GM15510 (cell line): Measurements from ENCODE around the gene CDC42BPG.

Experiments used
- POLR2A ChIP-seq: IDR thresholded peaks from 3 replicates; pipeline ENCODE4 v1.6.1; 2011; ENCODE audit warnings: borderline replicate concordance; ENCODE audit not compliant: insufficient read length; ENCODE audit errors: extremely low read depth

Gene CDC42BPG

GRCh38 chr11:64832467-64833197 is 11.8 kb downstream of the CDC42BPG start:
- TF ChIP-seq POLR2A, result no peak

- no peak for TF ChIP-seq POLR2A
These were observed 13.0 kb downstream of the CDC42BPG start for GRCh38 chr11:64831411-64831891.

GRCh38 chr11:64829536-64830251 is 14.8 kb downstream of the CDC42BPG start:
- no peak for TF ChIP-seq POLR2A

- no peak for TF ChIP-seq POLR2A
These were observed 17.0 kb downstream of the CDC42BPG start for GRCh38 chr11:64827451-64827839.

DNA sequence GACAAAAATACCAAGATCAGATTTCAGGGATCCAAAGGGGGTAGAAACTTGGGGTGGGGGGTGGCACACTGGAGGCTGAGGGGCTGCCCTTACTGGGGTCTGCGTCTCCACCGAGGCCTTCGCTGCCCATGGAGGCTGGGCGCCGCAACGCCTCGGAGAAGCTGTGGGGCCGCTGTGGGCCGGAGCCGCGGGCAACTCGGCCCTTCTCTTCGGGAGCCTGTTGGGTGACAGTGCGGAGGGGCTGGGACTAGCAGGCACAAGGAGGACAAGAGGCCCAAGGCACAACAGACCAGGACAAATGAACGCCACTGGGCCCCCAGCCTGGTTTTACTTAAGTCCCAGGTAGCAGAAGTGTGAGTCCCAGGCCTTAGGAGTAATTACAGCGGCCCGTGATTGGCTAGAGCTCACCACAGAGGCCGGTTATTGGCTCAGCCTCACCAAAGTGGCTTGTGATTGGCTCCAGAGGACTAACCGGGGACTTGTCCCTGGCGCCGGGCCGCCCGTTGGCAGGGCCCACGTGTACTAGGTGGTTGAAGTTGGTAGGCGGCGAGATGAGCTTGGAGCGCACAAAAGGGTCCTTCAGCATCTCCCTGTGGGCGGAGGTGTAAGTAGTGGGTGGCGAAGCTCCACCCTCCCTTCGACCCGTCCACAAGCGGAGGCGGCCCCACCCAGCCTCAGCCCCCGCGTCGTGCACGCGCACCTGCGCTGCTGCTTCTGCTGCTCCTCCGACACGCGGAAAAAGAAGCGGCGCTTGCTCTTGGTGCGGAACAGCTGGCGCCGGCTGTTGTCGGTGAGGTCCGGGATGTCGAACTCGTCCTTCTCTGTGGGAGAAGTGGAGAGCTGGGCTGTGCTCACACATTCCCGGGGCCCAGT is 17.6 kb downstream of the CDC42BPG start:
- no peak for TF ChIP-seq POLR2A

GRCh38 chr11:64826062-64826461 is 18.4 kb downstream of the CDC42BPG start:
- no peak for TF ChIP-seq POLR2A

DNA sequence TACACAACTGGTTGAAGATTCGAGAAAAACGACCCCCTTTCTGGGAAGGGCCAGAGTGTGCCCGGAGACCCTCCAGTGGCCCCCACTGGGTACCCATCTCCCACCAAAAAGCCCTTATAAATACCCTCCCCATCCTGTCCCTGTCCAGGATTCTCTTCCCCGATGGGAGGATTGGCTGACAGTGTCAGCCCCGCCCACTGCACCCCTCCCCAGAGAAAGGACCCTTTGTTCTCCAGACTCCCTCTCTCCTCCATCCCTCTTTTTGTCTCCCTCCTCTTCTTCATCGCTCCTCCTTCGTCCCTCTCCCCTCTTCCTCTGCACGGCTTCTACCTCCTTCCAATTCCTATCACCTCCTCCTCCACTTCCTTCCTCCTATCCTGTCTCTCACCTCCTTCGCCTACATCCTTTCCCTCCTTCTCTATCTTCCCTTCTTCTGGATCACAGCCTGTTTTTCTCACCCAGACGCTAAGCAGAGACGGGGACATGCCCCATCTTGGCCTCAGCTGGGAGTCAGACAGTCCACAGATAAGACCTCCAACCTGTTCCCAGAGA is 20.8 kb downstream of the CDC42BPG start:
- TF ChIP-seq POLR2A, result no peak

DNA sequence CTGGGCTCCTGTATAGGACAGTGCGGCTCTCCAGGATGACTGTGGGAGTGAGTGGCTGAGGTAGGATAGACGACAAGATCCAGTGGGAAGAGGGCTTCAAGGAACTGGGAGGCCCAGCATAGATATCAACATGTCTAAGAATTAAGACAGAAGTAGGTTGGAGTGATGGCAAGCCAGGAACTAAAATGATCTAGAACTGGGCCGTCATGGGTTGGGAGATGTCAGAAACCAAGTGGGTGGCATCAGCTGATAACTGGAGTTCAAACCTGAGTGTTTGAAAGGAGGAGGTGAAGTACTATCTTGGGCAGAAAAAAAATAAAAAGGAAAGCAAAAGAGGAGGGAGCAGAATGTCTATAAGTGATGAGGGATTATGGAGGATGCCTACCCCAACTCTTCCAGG is 27.0 kb downstream of the CDC42BPG start:
- no peak for TF ChIP-seq POLR2A

DNA sequence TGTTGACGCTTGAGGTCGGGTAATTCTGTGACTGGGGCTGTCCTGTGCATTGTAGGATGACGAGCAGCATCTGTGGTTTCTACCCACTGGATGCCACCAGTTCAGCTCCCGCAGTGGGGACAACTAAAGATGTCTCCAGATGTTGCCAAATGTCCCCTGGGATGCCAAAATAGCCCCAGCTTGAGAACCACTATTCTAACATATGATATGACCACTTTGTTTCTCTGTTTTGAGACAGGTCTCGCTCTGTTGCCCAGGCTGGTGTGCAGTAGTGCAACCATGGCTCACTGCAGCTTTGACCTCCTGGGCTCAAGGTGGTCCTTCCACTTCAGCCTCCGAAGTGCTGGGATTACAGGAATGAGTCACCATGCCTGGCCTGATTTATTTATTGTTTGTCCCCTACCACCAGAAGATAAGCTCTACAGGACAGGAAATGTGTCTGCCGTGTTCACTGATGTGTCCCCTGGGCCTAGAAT is 29.7 kb downstream of the CDC42BPG start:
- TF ChIP-seq POLR2A, result no peak

DNA sequence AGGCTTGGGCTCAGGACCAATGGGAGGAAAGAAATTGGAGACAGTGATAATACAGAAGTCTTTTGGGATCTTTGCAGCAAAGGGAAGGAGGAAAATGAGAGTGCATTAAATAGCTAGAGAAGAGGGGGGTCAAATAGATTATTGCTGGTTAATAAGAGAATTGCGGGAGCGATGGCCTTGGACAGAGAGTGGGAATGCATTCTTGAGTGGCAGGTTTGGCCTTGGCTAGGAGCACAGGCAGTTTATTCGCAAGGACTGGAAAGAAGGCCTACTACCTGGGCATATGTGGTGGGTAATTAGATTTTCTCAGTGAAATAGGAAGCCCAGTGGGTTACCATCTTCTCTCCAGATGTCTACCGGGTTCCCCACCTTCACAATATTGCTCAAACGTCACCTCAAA is 30.6 kb downstream of the CDC42BPG start:
- no peak for TF ChIP-seq POLR2A

DNA sequence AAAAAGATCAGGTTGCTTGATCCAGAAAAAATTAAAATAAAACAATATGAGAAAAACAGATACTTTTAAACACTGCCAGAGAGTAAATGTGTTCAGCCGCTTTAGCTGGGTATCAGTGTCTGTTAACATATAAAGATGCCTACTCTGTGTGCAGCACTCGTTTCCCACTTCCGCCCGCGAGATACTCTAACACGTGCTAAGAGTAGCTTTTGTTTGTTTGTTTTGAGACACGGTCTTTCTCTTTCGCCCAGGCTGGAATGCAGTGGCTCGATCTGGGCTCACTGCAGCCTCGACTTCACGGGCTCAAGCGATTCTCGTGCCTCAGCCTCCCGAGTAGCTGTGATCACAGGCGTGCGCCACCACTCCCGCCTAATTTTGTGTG is 33.6 kb downstream of the CDC42BPG start:
- TF ChIP-seq POLR2A, result no peak

DNA sequence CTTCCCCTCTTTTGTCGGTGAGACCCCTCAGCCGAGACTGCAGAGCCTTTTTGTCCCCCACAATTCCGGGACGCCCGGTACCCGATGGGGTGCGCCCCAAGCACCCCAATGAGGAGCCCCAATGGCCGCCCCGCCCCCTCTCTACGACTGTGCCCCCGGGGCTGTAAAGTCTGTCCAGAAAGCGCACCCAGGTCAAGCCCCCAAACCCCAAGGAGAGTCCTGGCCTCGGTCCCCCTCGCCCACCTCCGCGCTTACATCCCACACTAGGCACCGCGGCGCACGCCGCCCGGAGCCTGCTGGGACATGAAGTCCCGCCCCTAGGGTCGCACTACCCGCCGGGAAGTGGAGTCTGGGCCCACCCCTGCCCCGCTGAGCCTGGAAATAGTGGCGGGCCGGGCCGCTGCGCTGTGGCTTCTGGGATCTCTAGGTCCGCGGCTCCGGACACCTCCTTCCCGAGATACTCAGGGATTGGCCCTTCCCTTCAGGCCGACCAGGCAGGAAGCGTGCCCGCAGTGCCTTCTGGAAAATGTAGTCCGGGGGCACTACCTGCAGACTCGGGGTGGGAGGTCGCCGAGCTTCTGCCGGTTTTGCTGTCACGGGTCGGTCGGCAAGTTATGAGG is 34.1 kb downstream of the CDC42BPG start, which contains the start of gene MEN1:
MEN1 (minus strand) TSS at position 281 of the 620 bp plus-strand sequence. CDS start 442 bp downstream, outside the sequence.
- peak; percentile 81 for TF ChIP-seq POLR2A

- no peak for TF ChIP-seq POLR2A
These were observed 34.6 kb downstream of the CDC42BPG start for GRCh38 chr11:64809781-64810241.

DNA sequence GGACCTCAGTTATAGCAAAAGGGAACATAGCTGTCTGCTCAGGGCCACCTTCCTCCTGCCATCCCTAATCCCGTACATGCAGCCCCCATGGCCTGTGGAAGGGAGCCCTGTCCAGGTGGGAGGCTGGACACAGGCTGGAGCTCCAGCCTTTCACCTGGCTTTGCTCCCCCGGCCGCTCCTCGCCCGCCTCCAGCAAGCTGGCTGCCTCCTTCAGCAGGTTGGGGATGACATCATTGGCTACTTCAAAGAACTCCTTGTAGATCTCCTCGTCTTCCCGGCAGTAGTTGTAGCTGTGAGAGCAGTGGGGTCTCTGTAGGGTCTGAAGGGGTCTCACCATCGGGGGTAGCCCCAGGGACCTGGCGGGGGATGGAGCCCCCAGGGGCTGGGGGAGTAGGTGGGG is 39.0 kb downstream of the CDC42BPG start:
- no peak for TF ChIP-seq POLR2A
